Loucy (cell line): Measurements from ENCODE around the gene RBKS.

Source experiments
- H2AFZ ChIP-seq: fragments of 200-600 bp; sonication (generic); 2 replicates; pipeline ENCODE4 v1.6.0; 2016; ENCODE audit warnings: antibody characterized with exemption, mild to moderate bottlenecking, low read length, moderate library complexity
- H3F3A ChIP-seq: fragments of 200-600 bp; 2 replicates; pipeline ENCODE4 v1.6.0; 2016; ENCODE audit warnings: antibody characterized with exemption, low read depth, mild to moderate bottlenecking
- H3K27me3 ChIP-seq: fragments of 200-600 bp; sonication (generic); 2 replicates; pipeline ENCODE4 v1.6.1; 2014; ENCODE audit warnings: low read length, mild to moderate bottlenecking; ENCODE audit not compliant: insufficient read depth, poor library complexity, severe bottlenecking
- H3K36me3 ChIP-seq: fragments of 200-600 bp; sonication (generic); 2 replicates; pipeline ENCODE4 v1.6.1; 2016; ENCODE audit warnings: low read length; ENCODE audit not compliant: insufficient read depth
- H3K4me1 ChIP-seq: fragments of 200-600 bp; sonication (generic); 2 replicates; pipeline ENCODE4 v1.5.1; 2014; ENCODE audit warnings: low read length, mild to moderate bottlenecking; ENCODE audit not compliant: insufficient read depth, poor library complexity, severe bottlenecking
- H3K4me2 ChIP-seq: fragments of 200-600 bp; sonication (generic); 2 replicates; pipeline ENCODE4 v1.6.0; 2014; ENCODE audit warnings: antibody characterized with exemption, low read length, low read depth, mild to moderate bottlenecking; ENCODE audit not compliant: poor library complexity, severe bottlenecking
- H3K4me3 ChIP-seq: fragments of 200-600 bp; sonication (generic); 2 replicates; pipeline ENCODE4 v1.5.1; 2014; ENCODE audit warnings: low read length, mild to moderate bottlenecking, mixed read lengths; ENCODE audit not compliant: poor library complexity, severe bottlenecking
- H3K79me2 ChIP-seq: fragments of 200-600 bp; sonication (generic); 2 replicates; pipeline ENCODE4 v1.6.1; 2014; ENCODE audit warnings: low read length; ENCODE audit not compliant: insufficient read depth
- H3K9ac ChIP-seq: fragments of 200-600 bp; sonication (generic); 2 replicates; pipeline ENCODE4 v1.6.0; 2014; ENCODE audit warnings: mild to moderate bottlenecking, low read depth, low read length, moderate library complexity; ENCODE audit not compliant: poor library complexity, severe bottlenecking
- H3K9me2 ChIP-seq: fragments of 200-600 bp; sonication (generic); replicated peaks from 2 replicates; pipeline ENCODE4 v1.6.1; 2016; ENCODE audit warnings: low read depth, low read length, mixed read lengths
- H3K9me3 ChIP-seq: fragments of 200-600 bp; sonication (generic); 2 replicates; pipeline ENCODE4 v1.6.1; 2014; ENCODE audit warnings: mild to moderate bottlenecking, antibody characterized with exemption, low read length, low read depth; ENCODE audit not compliant: insufficient read depth
- H4K20me1 ChIP-seq: fragments of 200-600 bp; sonication (generic); 2 replicates; pipeline ENCODE4 v1.6.0; 2014; ENCODE audit warnings: antibody characterized with exemption, low read length, mild to moderate bottlenecking; ENCODE audit not compliant: insufficient read depth, poor library complexity, severe bottlenecking
- CTCF ChIP-seq: fragments of 200-600 bp; sonication (generic); conservative IDR thresholded peaks from 2 replicates; pipeline ENCODE4 v1.5.1; 2014; ENCODE audit warnings: mild to moderate bottlenecking, antibody characterized with exemption, low read length
- EZH2phosphoT487 ChIP-seq: fragments of 200-600 bp; IDR thresholded peaks from 2 replicates; pipeline ENCODE4 v1.6.1; 2018; ENCODE audit warnings: antibody characterized with exemption, mild to moderate bottlenecking, moderate library complexity, borderline replicate concordance

Gene RBKS

GRCh38 chr2:27742571-27742970, 147.6 kb downstream of the RBKS start:
- Histone ChIP-seq H3K4me3 (no peak overlapping the region), H3K9ac (no peak overlapping the region), H3F3A (no peaks in the 10 kb centered on the region), H3K4me1 (no peaks in the 10 kb centered on the region), H3K79me2 (no peaks in the 10 kb centered on the region), H3K4me2 (no peak overlapping the region), H4K20me1 (no peaks in the 10 kb centered on the region), H3K9me3 (no peaks in the 10 kb centered on the region), H3K27me3 (peaks cover 5% of the 10 kb centered on the region), H3K9me2 (no peaks in the 10 kb centered on the region), H3K36me3 (no peaks in the 10 kb centered on the region), H2AFZ (no peak overlapping the region)
- TF ChIP-seq CTCF (no peak), EZH2phosphoT487 (no peak)

- peaks cover 5% of the 10 kb centered on the region for H3K27me3 ChIP-seq
- no peaks in the 10 kb centered on the region for H3F3A ChIP-seq
- H2AFZ ChIP-seq = no peak overlapping the region
- H3K36me3 ChIP-seq = no peaks in the 10 kb centered on the region
- no peaks in the 10 kb centered on the region for H3K9me2 ChIP-seq
- no peaks in the 10 kb centered on the region for H4K20me1 ChIP-seq
- no peak overlapping the region for H3K4me2 ChIP-seq
- TF ChIP-seq CTCF = no peak
- TF ChIP-seq EZH2phosphoT487 = no peak
- no peak overlapping the region for H3K9ac ChIP-seq
- H3K4me3 ChIP-seq = no peak overlapping the region
- no peaks in the 10 kb centered on the region for H3K79me2 ChIP-seq
- no peaks in the 10 kb centered on the region for H3K4me1 ChIP-seq
- H3K9me3 ChIP-seq = no peaks in the 10 kb centered on the region
Measured at GRCh38 chr2:27741673-27742072, 148.5 kb downstream of the RBKS start.

- TF ChIP-seq EZH2phosphoT487 = no peak
- no peak for TF ChIP-seq CTCF
- no peaks in the 10 kb centered on the region for H3F3A ChIP-seq
- no peak overlapping the region for H3K9ac ChIP-seq
- no peak overlapping the region for H3K4me2 ChIP-seq
- H4K20me1 ChIP-seq = no peaks in the 10 kb centered on the region
- no peaks in the 10 kb centered on the region for H3K4me1 ChIP-seq
- H3K79me2 ChIP-seq = no peaks in the 10 kb centered on the region
- no peaks in the 10 kb centered on the region for H3K27me3 ChIP-seq
- H3K4me3 ChIP-seq = no peak overlapping the region
- no peaks in the 10 kb centered on the region for H3K9me3 ChIP-seq
- no peak overlapping the region for H2AFZ ChIP-seq
- no peaks in the 10 kb centered on the region for H3K9me2 ChIP-seq
- no peaks in the 10 kb centered on the region for H3K36me3 ChIP-seq
Measured at GRCh38 chr2:27739058-27739373, 151.2 kb downstream of the RBKS start.
